ENCODE measurements around the gene TRIM69. TPM values are rescaled to one million over a fixed set of nuclear protein-coding genes. Genes with fewer than 3 reads are reported as not detected.

TRIM69 gene
- total and polyA plus RNA-seq, 2 of the 4 experiments (the other 2 are of a cell fraction) = 5.3 to 7.7 TPM

DNA sequence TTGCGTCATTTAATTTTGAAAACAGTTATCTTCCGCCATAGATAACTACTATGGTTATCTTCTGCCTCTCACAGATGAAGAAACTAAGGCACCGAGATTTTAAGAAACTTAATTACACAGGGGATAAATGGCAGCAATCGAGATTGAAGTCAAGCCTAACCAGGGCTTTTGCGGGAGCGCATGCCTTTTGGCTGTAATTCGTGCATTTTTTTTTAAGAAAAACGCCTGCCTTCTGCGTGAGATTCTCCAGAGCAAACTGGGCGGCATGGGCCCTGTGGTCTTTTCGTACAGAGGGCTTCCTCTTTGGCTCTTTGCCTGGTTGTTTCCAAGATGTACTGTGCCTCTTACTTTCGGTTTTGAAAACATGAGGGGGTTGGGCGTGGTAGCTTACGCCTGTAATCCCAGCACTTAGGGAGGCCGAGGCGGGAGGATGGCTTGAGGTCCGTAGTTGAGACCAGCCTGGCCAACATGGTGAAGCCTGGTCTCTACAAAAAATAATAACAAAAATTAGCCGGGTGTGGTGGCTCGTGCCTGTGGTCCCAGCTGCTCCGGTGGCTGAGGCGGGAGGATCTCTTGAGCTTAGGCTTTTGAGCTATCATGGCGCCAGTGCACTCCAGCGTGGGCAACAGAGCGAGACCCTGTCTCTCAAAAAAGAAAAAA lies 23.9 kb upstream of the TRIM69 start:
- Histone ChIP-seq H3K4me2 (ENCODE audit: low read depth, low read length) (peak overlapping the region; percentile 86), H2BK120ac (ENCODE audit: low read depth, low read length) (no peak overlapping the region; the same call in 1 of the 2 replicates), H4K20me1 (ENCODE audit: insufficient read depth, low read length) (peaks cover 43% of the 10 kb centered on the region), H3K9me3 (ENCODE audit: control insufficient read depth, insufficient read depth, low read length) (no peaks in the 10 kb centered on the region), H3K18ac (ENCODE audit: low read depth, low read length) (0 out of 2 replicates have a peak overlapping the region, but pooled peaks have one; percentile 7), H2AK9ac (replicated peaks; ENCODE audit: low read depth, low read length, poor library complexity) (peak overlapping the region; percentile 79), H4K91ac (ENCODE audit: insufficient read depth, low read depth, low read length) (no peak overlapping the region), H4K5ac (ENCODE audit: low read depth, low read length) (peak overlapping the region; percentile 17; the same call in 1 of the 2 replicates), H2BK20ac (ENCODE audit: low read depth, low read length) (no peak overlapping the region), H3K36me3 (ENCODE audit: control insufficient read depth, insufficient read depth, low read length) (peaks cover 13% of the 10 kb centered on the region), H4K8ac (ENCODE audit: low read depth in 2 of 2, low read length in 2 of 2) (peak overlapping the region in 1 of 2 experiments; percentile 59; a peak in 1 of 4 replicates), H3K14ac (replicated peaks; ENCODE audit: low read depth, low read length) (peak overlapping the region; percentile 59), H3K27me3 (ENCODE audit: control insufficient read depth, insufficient read depth, low read length) (no peaks in the 10 kb centered on the region), H2AK5ac (ENCODE audit: low read depth, low read length) (no peak overlapping the region), H2AFZ (replicated peaks; ENCODE audit: low read length, poor library complexity) (peak overlapping the region; percentile 7), H3K27ac (ENCODE audit: insufficient read depth, low read length) (peak overlapping the region; percentile 71), H3K9ac (ENCODE audit: low read depth, low read length) (peak overlapping the region; percentile 87), H3K4me1 (ENCODE audit: control insufficient read depth, insufficient read depth, low read length) (0 out of 2 replicates have a peak, but pooled peaks cover 2% of the 10 kb centered on the region), H2BK15ac (ENCODE audit: low read depth, low read length) (no peak overlapping the region; the same call in 2 of the 3 replicates), H2BK5ac (ENCODE audit: low read depth, low read length, poor library complexity, severe bottlenecking) (peak overlapping the region; percentile 88), H3K4ac (ENCODE audit: low read depth, low read length) (peak overlapping the region; percentile 64), H3K56ac (ENCODE audit: extremely low read depth, insufficient read depth, low read length) (peak overlapping the region; percentile 93), H3K9me1 (ENCODE audit: insufficient read depth, low read length) (no peaks in the 10 kb centered on the region; the same call in 1 of the 2 replicates), H3K79me1 (ENCODE audit: low read depth in 1 of 2, low read length in 2 of 2) (peaks cover 27 to 42% of the 10 kb centered on the region in 2 experiments), H3K23ac (ENCODE audit: low read depth, low read length) (peak overlapping the region; percentile 98), H3K4me3 (ENCODE audit: insufficient read depth, low read depth, low read length) (peak overlapping the region; percentile 83)
- in situ Hi-C loops (cut with MboI; ENCODE audit: low sequenced_read_pairs) = no loop called here
- ChIA-PET POLR2A (ENCODE audit: unreplicated experiment) (interaction anchor here (1.2 kb wide), 1 partner anchor 26 kb away, joined by 7 read pairs; no protein-coding TSS in a partner anchor), CTCF (interaction anchor here (1.3 to 2.4 kb wide), 2 partner anchors 24 to 134 kb away, joined by 4 to 16 read pairs; partner anchors contain the start of gene TRIM69)
- TF ChIP-seq MXI1 (IDR thresholded peaks at IDR 0.05; ENCODE audit: borderline replicate concordance, low read depth, low read length) (peak; percentile 75; the same call in 1 of the 2 replicates), BHLHE40 (IDR thresholded peaks at IDR 0.05; ENCODE audit: low read depth, low read length) (no peak), RFX5 (IDR thresholded peaks at IDR 0.05; ENCODE audit: low read depth, low read length) (peak; percentile 33; the same call in 1 of the 2 replicates), RCOR1 (IDR thresholded peaks at IDR 0.05; ENCODE audit: insufficient replicate concordance, low read length) (no peak), MAFK (IDR thresholded peaks at IDR 0.05; ENCODE audit: low read depth, low read length) (no peak), CHD1 (IDR thresholded peaks at IDR 0.05; ENCODE audit: low read depth, low read length) (0 out of 2 replicates have a peak, but pooled peaks have one; percentile 74)
- 0 out of 2 replicates have a peak, but pooled peaks have one; percentile 3 for ATAC-seq (ENCODE audit: low read depth)
- BruUV-seq (replicated peaks) = no TSS peak
- dilution Hi-C loops (cut with HindIII; ENCODE audit: low sequenced_read_pairs, unreplicated experiment) = no loop called here
- DNase-seq = peak; percentile 87
- intact Hi-C loops (cut with micrococcal nuclease) = no loop called here
- WGBS, 2 experiments (ENCODE audit: extremely low coverage in 2 of 2, insufficient read length in 1 of 2) = 17% methylated on average over 12 of the region's 24 CpGs; no CpG with 5 or more reads in 1 of the 2 experiments

Measured in IMR-90 (cell line).